Motor neuron (in vitro differentiated cells): ENCODE results near the gene ADGRL1. TPM values are rescaled to one million over a fixed set of nuclear protein-coding genes. Genes with fewer than 3 reads are reported as not detected.

ENCODE experiments used
- ATAC-seq, 8 experiments: fragments of 200-7000 bp; cut with Tn5 transposase; replicated peaks in 6 of 8; 2 replicates each; pipeline ENCODE4 v1.8.0; 2021; ENCODE audit warnings: mild to moderate bottlenecking in 8 of 8, moderate library complexity in 8 of 8
- H3K27ac ChIP-seq, 2 donors: fragments of 250-450 bp; sonication (Bioruptor Pico); 2 replicates each; pipeline ENCODE4 v1.9.0; 2021; ENCODE audit warnings: antibody characterized with exemption in 2 of 2, mild to moderate bottlenecking in 2 of 2, moderate library complexity in 1 of 2
- H3K4me1 ChIP-seq, 2 donors: fragments of 250-450 bp; sonication (Bioruptor Pico); replicated peaks in 1 of 2; 2 replicates each; pipeline ENCODE4 v1.6.1; 2021; ENCODE audit warnings: antibody characterized with exemption in 2 of 2, mild to moderate bottlenecking in 2 of 2, moderate library complexity in 1 of 2
- H3K4me3 ChIP-seq, 5 donors: fragments of 250-450 bp; sonication (Bioruptor Pico); 2 replicates each; pipeline ENCODE4 v1.9.0; 2021; ENCODE audit warnings: antibody characterized with exemption in 5 of 5, mild to moderate bottlenecking in 5 of 5, moderate library complexity in 4 of 5
- WGBS, 10 experiments: fragments of 450-650 bp; shearing (Covaris generic); methylation state at CpG; one replicate each; pipeline ENCODE4 v1.0.0; 2022; 5-methylcytosine and 5-hydroxymethylcytosine counted together
- in situ Hi-C, 9 experiments: fragments of 400-800 bp; cut with MboI; loops; one replicate each; pipeline ENCODE4 v1.15.0; 2021; ENCODE audit warnings: low sequenced_read_pairs in 9 of 9, low pct_unique_long_range_greater_than_20kb in 2 of 9; ENCODE audit not compliant: unreplicated experiment in 9 of 9
- total RNA-seq, 8 experiments: library from RNA; unstranded; fragments of 300-600 nt; gene quantifications; 2 replicates each; pipeline versions ENCODE4 v1.2.3 to v1.2.4, GENCODE V29; 2022

Gene ADGRL1
- total RNA-seq, 8 experiments from 2014 or later = 26.8 to 40.7 (median 33.2) TPM

DNA sequence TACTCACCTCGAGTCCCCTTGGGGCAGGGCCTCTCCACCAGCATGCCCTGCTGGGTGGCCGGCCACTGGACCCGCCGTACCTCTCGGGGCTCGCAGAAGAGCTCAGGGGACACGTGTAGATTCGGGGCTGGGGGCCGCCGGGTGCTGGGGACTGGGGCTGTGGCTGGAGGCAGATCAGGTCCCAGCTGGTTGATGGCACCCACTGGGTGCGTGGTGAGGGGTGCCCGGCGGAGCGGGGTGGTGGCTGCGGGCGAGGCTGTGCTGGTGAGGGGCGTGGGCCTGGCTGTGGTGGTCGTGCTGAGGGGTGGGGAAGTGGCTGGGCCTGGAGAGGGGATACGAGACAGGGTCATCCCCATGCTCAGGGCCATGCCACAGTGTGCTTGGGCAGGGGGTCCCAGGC lies 44.7 kb downstream of the ADGRL1 start:
- peaks cover 11 to 12% of the 10 kb centered on the region in 2 donors for H3K4me1 ChIP-seq
- no CpG with 5 or more reads among the region's 19 CpGs for WGBS, 10 experiments
- no peak overlapping the region for H3K27ac ChIP-seq
- in situ Hi-C loops = loop anchor here in 1 of 9 experiments (25.0 kb wide), 1 partner anchor 176 kb away; no protein-coding TSS in a partner anchor
- no peak overlapping the region for H3K4me3 ChIP-seq
- ATAC-seq = no peak

- peak in 1 of 8 experiments; percentile 8 for ATAC-seq
- Histone ChIP-seq H3K4me3 (no peak overlapping the region), H3K4me1 (peaks cover 11 to 12% of the 10 kb centered on the region in 2 donors), H3K27ac (no peak overlapping the region)
- in situ Hi-C loops = loop anchor here in 1 of 9 experiments (25.0 kb wide), 1 partner anchor 177 kb away; no protein-coding TSS in a partner anchor
- WGBS, 10 experiments = 81 to 100% (median 90%) methylated on average over 2 to 5 of the region's 25 CpGs; no CpG with 5 or more reads in 7 of the 10 experiments
These were observed 45.8 kb downstream of the ADGRL1 start for GRCh38 chr19:14160017-14160703.

DNA sequence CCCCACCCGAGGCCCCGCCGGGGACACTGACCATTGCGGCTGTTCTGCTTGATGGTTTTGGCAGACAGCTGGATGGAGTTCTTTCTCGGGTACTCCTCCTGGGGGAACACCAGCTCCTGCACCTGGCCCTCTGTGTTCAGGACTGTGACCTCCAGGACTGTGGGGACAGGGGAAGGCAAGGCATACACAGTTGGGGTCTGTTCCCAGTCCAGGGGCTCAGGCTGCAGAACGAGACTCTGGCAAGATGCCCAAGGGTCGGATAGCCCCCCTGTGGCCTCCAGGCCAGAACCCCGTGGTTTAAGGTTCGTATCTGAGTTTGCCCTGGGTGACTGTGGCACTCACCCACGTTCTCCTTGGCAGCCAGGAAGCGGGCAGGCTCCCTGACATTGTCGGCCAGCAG lies 46.9 kb downstream of the ADGRL1 start:
- H3K4me3 ChIP-seq = no peak overlapping the region
- WGBS, 10 experiments = 80 to 98% (median 93%) methylated on average over 2 to 7 of the region's 12 CpGs; no CpG with 5 or more reads in 6 of the 10 experiments
- H3K27ac ChIP-seq = no peak overlapping the region
- ATAC-seq = no peak
- in situ Hi-C loops = loop anchor here in 1 of 9 experiments (25.0 kb wide), 1 partner anchor 178 kb away; no protein-coding TSS in a partner anchor
- H3K4me1 ChIP-seq = peaks cover 3 to 4% of the 10 kb centered on the region in 2 donors

DNA sequence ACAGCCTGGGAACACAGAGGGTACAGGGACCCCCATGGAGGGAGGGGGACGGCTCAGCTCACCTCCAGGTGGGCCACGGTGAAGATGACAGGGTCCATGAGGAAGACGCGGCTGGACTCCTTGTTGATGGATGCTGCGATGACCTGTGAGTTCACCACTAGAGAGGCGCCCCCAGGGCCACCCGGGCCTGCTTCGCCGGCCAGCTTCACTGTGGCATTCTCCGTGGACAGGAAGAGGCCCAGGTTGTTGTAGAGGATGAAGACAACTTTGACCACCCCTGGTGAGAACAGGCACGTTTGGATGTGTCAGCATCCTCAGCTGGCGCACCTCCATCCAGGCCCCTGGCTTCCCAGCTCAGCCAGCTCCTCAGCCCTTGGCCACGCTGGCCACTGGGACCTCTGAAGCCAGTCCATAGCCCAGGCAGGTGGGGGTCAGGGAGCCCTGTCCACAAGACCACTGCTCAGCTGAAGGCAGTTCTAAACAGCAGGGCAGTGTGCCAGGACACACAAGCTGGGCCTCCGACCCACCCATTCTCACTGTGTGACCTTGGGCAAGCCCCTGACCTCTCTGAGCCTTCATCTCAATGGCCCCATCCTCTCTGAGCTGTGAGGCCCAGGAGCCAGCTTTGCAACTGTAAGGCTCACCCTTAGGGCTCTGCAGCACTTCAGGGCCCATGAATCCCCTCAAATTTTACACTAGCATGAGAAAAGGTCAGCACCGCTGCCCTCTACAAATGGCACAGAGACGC lies 47.5 kb downstream of the ADGRL1 start:
- ATAC-seq = no peak
- Histone ChIP-seq H3K4me3 (no peak overlapping the region), H3K4me1 (no peaks in the 10 kb centered on the region), H3K27ac (no peak overlapping the region)
- in situ Hi-C loops = loop anchor here in 1 of 9 experiments (25.0 kb wide), 1 partner anchor 179 kb away; no protein-coding TSS in a partner anchor
- WGBS, 10 experiments = 93 to 100% (median 100%) methylated on average over 1 to 5 of the region's 16 CpGs; no CpG with 5 or more reads in 5 of the 10 experiments

DNA sequence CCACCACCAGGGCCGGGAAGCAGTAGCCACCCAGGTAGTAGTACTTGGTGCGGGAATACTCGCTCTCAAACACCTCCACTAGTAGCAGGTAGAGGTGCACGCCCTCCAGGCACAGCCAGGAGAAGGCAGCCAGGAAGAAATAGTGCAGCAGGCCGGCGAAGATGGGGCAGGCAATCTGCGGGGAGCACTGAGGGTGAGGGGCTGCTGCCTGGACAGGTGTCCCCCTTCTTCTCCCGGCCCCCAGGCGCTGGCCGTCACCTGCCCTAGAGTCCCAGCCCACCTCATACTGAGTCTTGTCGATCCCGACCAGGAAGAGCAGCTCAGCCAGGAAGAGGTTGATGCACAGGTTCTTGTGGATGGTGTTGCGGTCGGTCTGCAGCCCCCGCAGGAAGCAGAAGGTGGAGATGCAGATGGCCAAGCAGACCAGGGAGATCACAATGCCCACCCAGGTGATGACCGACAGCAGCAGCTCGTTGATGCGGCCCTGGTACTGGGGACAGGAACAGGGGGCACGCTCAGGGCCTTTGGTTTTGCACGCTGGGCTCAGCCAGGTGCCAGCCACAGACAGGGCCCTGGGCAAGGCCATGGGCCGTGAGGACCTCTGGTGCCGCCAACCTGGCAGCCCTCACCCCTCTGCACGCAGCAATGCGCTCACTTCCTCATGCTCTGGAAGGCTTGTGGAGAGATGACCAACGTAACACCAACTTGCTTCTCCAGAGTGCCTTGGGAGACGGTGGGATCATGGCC lies 48.8 kb downstream of the ADGRL1 start:
- H3K4me1 ChIP-seq = no peaks in the 10 kb centered on the region
- 90 to 100% (median 100%) methylated on average over 1 to 7 of the region's 26 CpGs; no CpG with 5 or more reads in 5 of the 10 experiments for WGBS, 10 experiments
- no peak overlapping the region for H3K4me3 ChIP-seq
- no peak overlapping the region for H3K27ac ChIP-seq
- ATAC-seq = peak in 1 of 8 experiments; percentile 3
- in situ Hi-C loops = loop anchor here in 1 of 9 experiments (25.0 kb wide), 1 partner anchor 180 kb away; no protein-coding TSS in a partner anchor

DNA sequence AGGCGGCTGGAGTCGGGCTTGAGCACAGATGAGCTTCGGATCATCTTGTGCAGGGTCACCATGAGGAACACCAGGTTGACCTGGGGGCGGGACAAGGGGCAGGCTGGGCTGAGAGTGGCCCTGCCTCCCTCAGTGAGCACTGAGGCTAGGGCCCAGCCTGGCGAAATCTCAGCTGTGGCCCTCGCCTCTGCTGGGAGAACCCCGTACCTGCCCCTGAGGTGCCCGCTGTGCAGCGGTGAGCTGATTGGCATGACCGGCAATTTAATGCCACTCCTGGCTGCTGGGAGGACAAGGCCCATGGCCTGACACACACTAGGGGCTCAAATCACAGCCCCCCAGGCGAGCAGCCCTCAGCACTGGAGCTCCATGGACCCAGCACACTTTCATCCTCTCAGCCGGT lies 49.8 kb downstream of the ADGRL1 start:
- Histone ChIP-seq H3K27ac (no peak overlapping the region), H3K4me3 (no peak overlapping the region), H3K4me1 (no peaks in the 10 kb centered on the region)
- ATAC-seq = no peak
- in situ Hi-C loops = loop anchor here in 1 of 9 experiments (25.0 kb wide), 1 partner anchor 181 kb away; no protein-coding TSS in a partner anchor
- no CpG with 5 or more reads among the region's 12 CpGs for WGBS, 10 experiments

GRCh38 chr19:14155371-14155770 lies 50.6 kb downstream of the ADGRL1 start:
- Histone ChIP-seq H3K27ac (no peak overlapping the region), H3K4me3 (no peak overlapping the region), H3K4me1 (peaks cover 0 to under 1% of the 10 kb centered on the region in 2 donors)
- 86 to 100% (median 96%) methylated on average over 1 to 8 of the region's 17 CpGs; no CpG with 5 or more reads in 4 of the 10 experiments for WGBS, 10 experiments
- ATAC-seq = no peak
- in situ Hi-C loops = loop anchor here in 1 of 9 experiments (25.0 kb wide), 1 partner anchor 182 kb away; no protein-coding TSS in a partner anchor

- Histone ChIP-seq H3K27ac (no peak overlapping the region), H3K4me1 (peaks cover 19 to 25% of the 10 kb centered on the region in 2 donors), H3K4me3 (no peak overlapping the region)
- ATAC-seq = no peak
- in situ Hi-C loops = loop anchor here in 1 of 9 experiments (25.0 kb wide), 1 partner anchor 185 kb away; no protein-coding TSS in a partner anchor
- WGBS, 10 experiments = 77 to 100% (median 96%) methylated on average over 1 to 5 of the region's 12 CpGs; no CpG with 5 or more reads in 4 of the 10 experiments
These were observed 53.3 kb downstream of the ADGRL1 start for GRCh38 chr19:14152713-14153112.

GRCh38 chr19:14150770-14151661 lies 55.0 kb downstream of the ADGRL1 start:
- WGBS, 10 experiments = 96 to 100% (median 100%) methylated on average over 1 to 10 of the region's 47 CpGs; no CpG with 5 or more reads in 7 of the 10 experiments
- no peak overlapping the region for H3K4me3 ChIP-seq
- H3K27ac ChIP-seq = no peak overlapping the region
- no peak for ATAC-seq
- H3K4me1 ChIP-seq = peaks cover 19 to 25% of the 10 kb centered on the region in 2 donors
- in situ Hi-C loops = loop anchor here in 1 of 9 experiments (25.0 kb wide), 1 partner anchor 186 kb away; no protein-coding TSS in a partner anchor

- 0 to 83% (median 20%) methylated on average over 1 to 2 of the region's 10 CpGs; no CpG with 5 or more reads in 4 of the 10 experiments for WGBS, 10 experiments
- ATAC-seq = peak in 4 of 8 experiments; percentile 4 to 14 (median 5)
- in situ Hi-C loops = loop anchor here in 1 of 9 experiments (25.0 kb wide), 1 partner anchor 187 kb away; no protein-coding TSS in a partner anchor
- Histone ChIP-seq H3K27ac (no peak overlapping the region), H3K4me3 (no peak overlapping the region), H3K4me1 (peaks cover 19 to 25% of the 10 kb centered on the region in 2 donors)
These were observed 55.8 kb downstream of the ADGRL1 start for GRCh38 chr19:14150041-14150769.

GRCh38 chr19:14149509-14149994 lies 56.4 kb downstream of the ADGRL1 start:
- ATAC-seq = peak; percentile 37 to 61 (median 46)
- in situ Hi-C loops = loop anchor here in 2 of 9 experiments (25.0 kb wide), 2 partner anchors 188 to 263 kb away; partner anchors contain the start of gene DDX39A (in 1 of the 2)
- Histone ChIP-seq H3K27ac (peak overlapping the region in 1 of 2 donors; percentile 58), H3K4me1 (peaks cover 19 to 25% of the 10 kb centered on the region in 2 donors), H3K4me3 (no peak overlapping the region)
- 0 to 62% (median 12%) methylated on average over 1 to 14 of the region's 21 CpGs; no CpG with 5 or more reads in 2 of the 10 experiments for WGBS, 10 experiments
